NCI-H82 treated with DMSO at 0.1 percent for 48 hours (cell line): ENCODE data around the gene UBASH3B.

Experiments
- DNase-seq: peaks from one replicate; lab custom pipeline; 2025; ENCODE audit not compliant: unreplicated experiment; lab: John Stamatoyannopoulos, UW

Gene UBASH3B

GRCh38 chr11:122706291-122707088, 51.0 kb downstream of the UBASH3B start:
- no peak for DNase-seq

- DNase-seq = no peak
Measured at GRCh38 chr11:122707111-122707510, 51.6 kb downstream of the UBASH3B start.

GRCh38 chr11:122707901-122708300, 52.4 kb downstream of the UBASH3B start:
- no peak for DNase-seq

GRCh38 chr11:122709039-122709760, 53.7 kb downstream of the UBASH3B start:
- no peak for DNase-seq

- DNase-seq = no peak
Measured at GRCh38 chr11:122711362-122711761, 55.8 kb downstream of the UBASH3B start.

GRCh38 chr11:122711831-122712381, 56.4 kb downstream of the UBASH3B start:
- no peak for DNase-seq

GRCh38 chr11:122714004-122714403, 58.5 kb downstream of the UBASH3B start:
- no peak for DNase-seq

- no peak for DNase-seq
Measured at GRCh38 chr11:122714484-122714883, 59.0 kb downstream of the UBASH3B start.

- no peak for DNase-seq
Measured at GRCh38 chr11:122715548-122716440, 60.3 kb downstream of the UBASH3B start.

GRCh38 chr11:122717264-122717867, 61.8 kb downstream of the UBASH3B start:
- DNase-seq = no peak

GRCh38 chr11:122720107-122720881, 64.8 kb downstream of the UBASH3B start:
- DNase-seq = no peak

GRCh38 chr11:122721201-122721963, 65.9 kb downstream of the UBASH3B start:
- DNase-seq = no peak

- no peak for DNase-seq
Measured at GRCh38 chr11:122721964-122722266, 66.4 kb downstream of the UBASH3B start.

- DNase-seq = no peak
Measured at GRCh38 chr11:122723106-122723505, 67.6 kb downstream of the UBASH3B start.

GRCh38 chr11:122723576-122723975, 68.1 kb downstream of the UBASH3B start:
- DNase-seq = no peak

GRCh38 chr11:122724520-122724919, 69.0 kb downstream of the UBASH3B start:
- DNase-seq = no peak

- no peak for DNase-seq
Measured at GRCh38 chr11:122726028-122726427, 70.5 kb downstream of the UBASH3B start.

- no peak for DNase-seq
Measured at GRCh38 chr11:122727101-122727929, 71.8 kb downstream of the UBASH3B start.
